HUES48 (cell line): ENCODE data around the gene APBB1IP.

Source experiments
- H3K27ac ChIP-seq: one replicate; pipeline ENCODE4 v1.7.0; 2013; ENCODE audit warnings: low read depth, low read length, inconsistent platforms
- H3K27me3 ChIP-seq: 2 replicates; pipeline ENCODE4 v1.6.1; 2013; ENCODE audit warnings: mild to moderate bottlenecking, low read length; ENCODE audit not compliant: control insufficient read depth, insufficient read depth
- H3K36me3 ChIP-seq: 2 replicates; pipeline ENCODE4 v1.6.1; 2013; ENCODE audit warnings: low read length; ENCODE audit not compliant: control insufficient read depth, insufficient read depth
- H3K4me1 ChIP-seq: 2 replicates; pipeline ENCODE4 v1.6.1; 2013; ENCODE audit warnings: mild to moderate bottlenecking, low read length; ENCODE audit not compliant: control insufficient read depth, insufficient read depth
- H3K4me3 ChIP-seq: 2 replicates; pipeline ENCODE4 v1.5.1; 2013; ENCODE audit warnings: mild to moderate bottlenecking, low read depth, low read length
- H3K9ac ChIP-seq: 2 replicates; pipeline ENCODE4 v1.6.1; 2013; ENCODE audit warnings: mild to moderate bottlenecking, low read depth, low read length, moderate library complexity
- H3K9me3 ChIP-seq: 2 replicates; pipeline ENCODE4 v1.6.1; 2013; ENCODE audit warnings: low read length; ENCODE audit not compliant: control insufficient read depth, insufficient read depth

Gene APBB1IP

GRCh38 chr10:26441491-26442214 is 3.5 kb downstream of the APBB1IP start:
- H3K27me3 ChIP-seq: peaks cover 30% of the 10 kb centered on the region
- H3K4me1 ChIP-seq: no peaks in the 10 kb centered on the region; the same call in 1 of the 2 replicates
- H3K36me3 ChIP-seq: no peaks in the 10 kb centered on the region
- no peak overlapping the region for H3K27ac ChIP-seq
- no peak overlapping the region for H3K4me3 ChIP-seq
- H3K9me3 ChIP-seq: no peaks in the 10 kb centered on the region
- no peak overlapping the region for H3K9ac ChIP-seq

- no peaks in the 10 kb centered on the region for H3K4me1 ChIP-seq
- H3K27ac ChIP-seq: no peak overlapping the region
- no peak overlapping the region for H3K9ac ChIP-seq
- H3K4me3 ChIP-seq: no peak overlapping the region
- H3K36me3 ChIP-seq: no peaks in the 10 kb centered on the region
- H3K9me3 ChIP-seq: no peaks in the 10 kb centered on the region
- no peaks in the 10 kb centered on the region for H3K27me3 ChIP-seq
These were observed 7.4 kb downstream of the APBB1IP start for GRCh38 chr10:26445411-26446031.

GRCh38 chr10:26446258-26446657 is 8.1 kb downstream of the APBB1IP start:
- Histone ChIP-seq H3K4me3 (no peak overlapping the region), H3K9me3 (no peaks in the 10 kb centered on the region), H3K9ac (no peak overlapping the region), H3K4me1 (no peaks in the 10 kb centered on the region), H3K27me3 (no peaks in the 10 kb centered on the region), H3K36me3 (no peaks in the 10 kb centered on the region), H3K27ac (no peak overlapping the region)

- no peaks in the 10 kb centered on the region for H3K27me3 ChIP-seq
- no peaks in the 10 kb centered on the region for H3K36me3 ChIP-seq
- H3K9me3 ChIP-seq: no peaks in the 10 kb centered on the region
- H3K9ac ChIP-seq: no peak overlapping the region
- H3K27ac ChIP-seq: no peak overlapping the region
- no peaks in the 10 kb centered on the region for H3K4me1 ChIP-seq
- H3K4me3 ChIP-seq: no peak overlapping the region
These were observed 10.2 kb downstream of the APBB1IP start for GRCh38 chr10:26448292-26448691.

GRCh38 chr10:26448706-26449435 is 10.7 kb downstream of the APBB1IP start:
- Histone ChIP-seq H3K9ac (no peak overlapping the region), H3K27ac (no peak overlapping the region), H3K4me3 (no peak overlapping the region)

GRCh38 chr10:26449726-26450125 is 11.6 kb downstream of the APBB1IP start:
- no peak overlapping the region for H3K27ac ChIP-seq
- H3K4me3 ChIP-seq: no peak overlapping the region
- no peaks in the 10 kb centered on the region for H3K4me1 ChIP-seq

More at GRCh38 chr10:26448706-26449435, 10.7 kb downstream of the APBB1IP start:
- Histone ChIP-seq H3K9me3 (no peaks in the 10 kb centered on the region), H3K27me3 (no peaks in the 10 kb centered on the region), H3K36me3 (no peaks in the 10 kb centered on the region), H3K4me1 (no peaks in the 10 kb centered on the region)

GRCh38 chr10:26451903-26452302 is 13.8 kb downstream of the APBB1IP start:
- Histone ChIP-seq H3K4me3 (no peak overlapping the region), H3K9ac (no peak overlapping the region), H3K36me3 (no peaks in the 10 kb centered on the region), H3K27ac (no peak overlapping the region), H3K4me1 (no peaks in the 10 kb centered on the region), H3K9me3 (no peaks in the 10 kb centered on the region), H3K27me3 (no peaks in the 10 kb centered on the region)

More at GRCh38 chr10:26449726-26450125, 11.6 kb downstream of the APBB1IP start:
- no peak overlapping the region for H3K9ac ChIP-seq
- no peaks in the 10 kb centered on the region for H3K9me3 ChIP-seq
- H3K36me3 ChIP-seq: no peaks in the 10 kb centered on the region
- no peaks in the 10 kb centered on the region for H3K27me3 ChIP-seq

GRCh38 chr10:26453850-26454249 is 15.7 kb downstream of the APBB1IP start:
- Histone ChIP-seq H3K36me3 (no peaks in the 10 kb centered on the region), H3K4me3 (no peak overlapping the region), H3K27ac (no peak overlapping the region), H3K27me3 (no peaks in the 10 kb centered on the region), H3K9ac (no peak overlapping the region), H3K4me1 (no peaks in the 10 kb centered on the region), H3K9me3 (no peaks in the 10 kb centered on the region)

- Histone ChIP-seq H3K27ac (no peak overlapping the region), H3K9ac (no peak overlapping the region), H3K36me3 (no peaks in the 10 kb centered on the region), H3K4me1 (no peaks in the 10 kb centered on the region), H3K4me3 (no peak overlapping the region), H3K27me3 (no peaks in the 10 kb centered on the region), H3K9me3 (no peaks in the 10 kb centered on the region)
These were observed 16.8 kb downstream of the APBB1IP start for GRCh38 chr10:26454891-26455290.

GRCh38 chr10:26455567-26456315 is 17.6 kb downstream of the APBB1IP start:
- Histone ChIP-seq H3K27me3 (no peaks in the 10 kb centered on the region), H3K4me3 (no peak overlapping the region), H3K36me3 (no peaks in the 10 kb centered on the region), H3K4me1 (no peaks in the 10 kb centered on the region), H3K27ac (no peak overlapping the region), H3K9ac (no peak overlapping the region), H3K9me3 (no peaks in the 10 kb centered on the region)
